Stimulated activated naive CD8-positive, alpha-beta T cell treated with anti-CD3 and anti-CD28 coated beads, Interleukin-15, amount 100 ng/mL, for 72 hours (primary cell): Measurements from ENCODE around the gene INTS15.

Source experiments
- ATAC-seq: fragments of 150-1000 bp; cut with Tn5 transposase; 2 replicates; pipeline ENCODE4 v1.10.0; 2021; ENCODE audit warnings: mild to moderate bottlenecking, moderate library complexity
- DNase-seq, 2 donors: peaks; one replicate each; pipeline ENCODE4 v3.0.0; 2021 to 2022
- H3K27ac Mint-ChIP-seq, 2 donors: one replicate each; pipeline ENCODE4 v1.8.0; 2022; ENCODE audit warnings: mild to moderate bottlenecking in 2 of 2, mixed read lengths in 2 of 2, moderate library complexity in 2 of 2
- H3K27me3 Mint-ChIP-seq: one replicate; pipeline ENCODE4 v1.8.0; 2022; ENCODE audit warnings: mixed read lengths
- H3K4me1 Mint-ChIP-seq: one replicate; pipeline ENCODE4 v1.8.0; 2022; ENCODE audit warnings: mild to moderate bottlenecking, mixed read lengths
- H3K4me3 Mint-ChIP-seq, 2 donors: one replicate each; pipeline ENCODE4 v1.8.0; 2022; ENCODE audit warnings: mild to moderate bottlenecking in 2 of 2, mixed read lengths in 2 of 2, moderate library complexity in 1 of 2
- H3K9me3 Mint-ChIP-seq, 2 donors: one replicate each; pipeline ENCODE4 v1.8.0; 2022; ENCODE audit warnings: mixed read lengths in 2 of 2

The INTS15 gene

DNA sequence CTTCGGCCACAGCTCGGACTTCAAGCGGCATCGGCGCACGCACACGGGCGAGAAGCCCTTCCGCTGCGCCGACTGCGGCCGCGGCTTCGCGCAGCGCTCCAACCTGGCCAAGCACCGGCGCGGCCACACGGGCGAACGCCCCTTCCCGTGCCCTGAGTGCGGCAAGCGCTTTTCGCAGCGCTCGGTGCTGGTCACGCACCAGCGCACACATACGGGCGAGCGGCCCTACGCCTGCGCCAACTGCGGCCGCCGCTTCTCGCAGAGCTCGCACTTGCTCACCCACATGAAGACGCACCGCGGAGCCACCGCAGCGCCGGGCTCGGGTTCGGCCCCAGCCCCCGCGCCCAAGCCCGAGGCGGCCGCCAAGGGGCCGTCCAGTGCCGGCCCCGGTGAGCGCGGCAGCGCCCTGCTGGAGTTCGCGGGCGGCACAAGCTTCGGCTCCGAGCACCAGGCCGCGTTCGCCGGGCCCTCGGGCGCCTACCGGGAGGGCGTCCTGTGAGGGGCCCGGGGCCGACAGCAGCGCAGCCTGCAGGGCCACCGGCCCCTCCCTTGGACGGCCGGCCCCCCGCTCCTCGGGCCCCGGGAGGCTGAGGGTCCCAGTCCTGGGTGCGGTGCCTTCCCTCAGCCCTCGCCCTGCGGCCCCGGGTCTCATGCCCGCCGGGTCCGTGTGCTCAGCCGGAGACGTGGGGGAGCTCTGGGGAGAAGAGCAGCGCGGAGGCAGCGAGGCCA is 64.5 kb downstream of the INTS15 start:
- Mint-ChIP-seq H3K27ac (no peak overlapping the region), H3K27me3 (no peaks in the 10 kb centered on the region), H3K4me1 (peaks cover 16% of the 10 kb centered on the region), H3K4me3 (no peak overlapping the region), H3K9me3 (peaks cover 0 to 9% of the 10 kb centered on the region in 2 donors)
- ATAC-seq (peak; percentile 26), DNase-seq (no peak)

DNA sequence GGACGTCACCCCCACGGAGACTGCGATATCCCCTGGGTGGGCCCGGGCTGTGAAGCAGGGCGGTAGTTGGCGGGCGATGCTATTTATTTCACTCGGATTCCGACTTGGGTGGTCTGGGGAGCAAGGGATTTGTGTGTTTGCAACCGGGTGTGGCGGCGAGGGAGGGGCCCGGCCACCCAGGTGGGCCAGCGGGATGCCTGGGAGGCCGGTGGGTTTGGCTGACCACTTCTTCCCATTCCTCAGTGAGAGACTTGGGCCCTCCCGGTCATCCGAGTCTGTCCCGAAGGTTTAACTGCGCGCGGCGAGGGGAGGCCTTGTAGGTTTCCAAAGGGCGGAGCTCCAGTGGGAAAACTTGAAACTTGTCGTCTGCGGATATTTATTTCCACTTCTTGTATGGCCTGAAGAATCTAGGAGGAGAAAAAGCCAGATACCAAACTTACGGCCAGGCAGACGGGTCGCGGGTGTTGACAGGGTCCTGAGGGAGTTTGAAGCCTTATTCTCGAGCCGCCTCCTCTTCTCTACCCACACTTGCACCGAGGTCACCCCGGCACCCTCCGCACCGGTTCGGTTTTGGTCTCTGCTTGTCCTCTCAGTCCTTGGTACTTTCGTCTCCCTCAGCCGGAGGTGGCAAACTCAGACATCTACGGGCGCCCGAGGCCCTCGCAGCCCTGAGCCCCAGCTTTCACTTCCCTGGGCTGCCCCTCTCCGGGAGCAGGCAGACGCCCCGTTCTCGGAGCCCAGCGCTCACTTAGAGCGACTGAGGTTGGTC is 65.2 kb downstream of the INTS15 start:
- Mint-ChIP-seq H3K27ac (peak overlapping the region in 1 of 2 donors; percentile 44), H3K9me3 (peaks cover 0 to 9% of the 10 kb centered on the region in 2 donors), H3K27me3 (no peaks in the 10 kb centered on the region), H3K4me3 (no peak overlapping the region), H3K4me1 (peaks cover 22% of the 10 kb centered on the region)
- DNase-seq (no peak), ATAC-seq (no peak)

GRCh38 chr7:6655636-6656385 is 66.0 kb downstream of the INTS15 start:
- peaks cover 22% of the 10 kb centered on the region for H3K4me1 Mint-ChIP-seq
- peaks cover 0 to 5% of the 10 kb centered on the region in 2 donors for H3K9me3 Mint-ChIP-seq
- no peaks in the 10 kb centered on the region for H3K27me3 Mint-ChIP-seq
- DNase-seq = no peak
- peak overlapping the region in 1 of 2 donors; percentile 44 for H3K27ac Mint-ChIP-seq
- no peak overlapping the region for H3K4me3 Mint-ChIP-seq
- no peak for ATAC-seq

GRCh38 chr7:6656413-6656812 is 66.6 kb downstream of the INTS15 start:
- Mint-ChIP-seq H3K27ac (no peak overlapping the region), H3K9me3 (no peaks in the 10 kb centered on the region), H3K4me1 (peaks cover 22% of the 10 kb centered on the region), H3K4me3 (no peak overlapping the region), H3K27me3 (no peaks in the 10 kb centered on the region)
- no peak for DNase-seq
- ATAC-seq = no peak
